AG09319 (cell line): ENCODE data around the gene DDOST.
"Not testable (repeated sequence)": the region's sequence is repeated elsewhere in the genome, so short reads cannot be mapped to it uniquely, and the experiment has no call there.

Source experiments
- DNase-seq: peaks from one replicate; pipeline ENCODE4 v3.0.0-alpha.2; 2010; ENCODE audit warnings: low read depth; ENCODE audit errors: extremely low read depth
- TF ChIP-seq, protein P1 (sequence below): IDR thresholded peaks from 2 replicates; pipeline ENCODE4 v1.5.1; 2011; ENCODE audit warnings: low read depth, mild to moderate bottlenecking, inconsistent platforms, low read length, moderate library complexity

The DDOST gene

DNA sequence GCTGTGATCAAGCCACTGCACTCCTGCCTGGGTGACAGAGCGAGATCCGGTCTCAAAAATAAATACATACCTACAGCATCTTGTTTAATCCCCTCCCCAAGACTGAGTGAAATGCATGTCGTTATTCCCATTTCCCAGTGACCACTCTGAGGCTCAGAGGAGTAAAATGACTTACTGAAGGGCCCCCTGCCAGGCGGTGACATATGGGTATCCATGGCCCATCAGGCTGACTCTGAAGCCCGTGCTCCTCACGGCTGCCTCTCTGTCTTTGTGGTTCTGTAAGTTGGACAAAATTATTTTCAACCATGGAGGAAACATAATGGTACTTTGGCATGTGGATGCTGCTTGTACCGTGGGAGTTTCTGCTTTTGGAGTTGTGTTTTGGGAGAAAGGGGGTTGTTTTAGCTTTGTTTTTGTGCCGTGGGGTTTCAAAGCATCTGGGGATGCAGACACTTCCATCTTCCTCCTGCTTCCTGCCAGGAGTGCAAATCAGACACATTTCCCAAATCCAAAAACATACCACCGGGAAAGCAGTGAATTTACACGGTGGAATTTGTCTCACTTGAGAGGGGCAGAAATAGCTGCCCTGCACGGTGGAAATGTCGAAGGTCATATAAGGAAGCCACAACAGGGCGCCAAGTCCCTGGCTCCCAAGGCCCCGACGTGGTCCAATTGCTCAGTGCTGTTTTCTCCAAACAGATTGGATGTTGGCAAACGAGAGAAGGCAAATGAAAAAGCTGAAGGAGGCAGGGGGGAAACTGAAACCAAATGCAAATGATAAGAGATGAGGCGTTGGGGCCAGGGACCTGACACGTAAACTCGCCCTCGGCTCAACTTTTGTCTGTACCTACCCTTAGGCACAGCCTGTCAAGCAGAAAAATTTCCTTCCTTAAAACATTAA, 45.0 kb downstream of the DDOST start:
- no peak for DNase-seq

GRCh38 chr1:20614131-20614579, 47.0 kb downstream of the DDOST start:
- no peak for DNase-seq
- TF ChIP-seq, protein P1, sequence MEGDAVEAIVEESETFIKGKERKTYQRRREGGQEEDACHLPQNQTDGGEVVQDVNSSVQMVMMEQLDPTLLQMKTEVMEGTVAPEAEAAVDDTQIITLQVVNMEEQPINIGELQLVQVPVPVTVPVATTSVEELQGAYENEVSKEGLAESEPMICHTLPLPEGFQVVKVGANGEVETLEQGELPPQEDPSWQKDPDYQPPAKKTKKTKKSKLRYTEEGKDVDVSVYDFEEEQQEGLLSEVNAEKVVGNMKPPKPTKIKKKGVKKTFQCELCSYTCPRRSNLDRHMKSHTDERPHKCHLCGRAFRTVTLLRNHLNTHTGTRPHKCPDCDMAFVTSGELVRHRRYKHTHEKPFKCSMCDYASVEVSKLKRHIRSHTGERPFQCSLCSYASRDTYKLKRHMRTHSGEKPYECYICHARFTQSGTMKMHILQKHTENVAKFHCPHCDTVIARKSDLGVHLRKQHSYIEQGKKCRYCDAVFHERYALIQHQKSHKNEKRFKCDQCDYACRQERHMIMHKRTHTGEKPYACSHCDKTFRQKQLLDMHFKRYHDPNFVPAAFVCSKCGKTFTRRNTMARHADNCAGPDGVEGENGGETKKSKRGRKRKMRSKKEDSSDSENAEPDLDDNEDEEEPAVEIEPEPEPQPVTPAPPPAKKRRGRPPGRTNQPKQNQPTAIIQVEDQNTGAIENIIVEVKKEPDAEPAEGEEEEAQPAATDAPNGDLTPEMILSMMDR, result no peak

More for the DNA sequence above, 45.0 kb downstream of the DDOST start:
- TF ChIP-seq, protein P1, result no peak

DNA sequence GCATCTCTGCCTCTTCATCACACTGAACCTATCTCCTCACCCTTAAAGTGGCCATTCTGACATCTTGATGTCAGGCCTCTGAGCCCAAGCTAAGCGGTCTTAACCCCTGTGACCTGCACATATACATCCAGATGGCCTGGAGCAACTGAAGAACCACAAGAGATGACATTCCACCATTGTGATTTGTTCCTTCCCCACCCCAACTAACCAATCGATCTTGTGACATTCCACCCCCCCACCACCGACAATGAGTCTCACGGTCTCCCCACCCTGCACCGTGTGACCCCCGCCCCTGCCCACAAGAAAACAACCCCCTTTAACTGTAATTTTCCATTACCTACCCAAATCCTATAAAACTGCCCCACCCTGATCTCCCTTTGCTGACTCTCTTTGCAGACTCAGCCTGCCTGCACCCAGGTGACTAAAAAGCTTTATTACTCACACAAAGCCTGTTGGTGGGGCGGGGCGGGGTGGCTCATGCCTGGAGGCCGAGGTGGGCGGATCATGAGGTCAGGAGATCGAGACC, 48.9 kb downstream of the DDOST start:
- TF ChIP-seq, protein P1, result no peak
- no peak for DNase-seq

GRCh38 chr1:20611652-20612051, 49.5 kb downstream of the DDOST start:
- DNase-seq, result no peak
- TF ChIP-seq, protein P1, result no peak

DNA sequence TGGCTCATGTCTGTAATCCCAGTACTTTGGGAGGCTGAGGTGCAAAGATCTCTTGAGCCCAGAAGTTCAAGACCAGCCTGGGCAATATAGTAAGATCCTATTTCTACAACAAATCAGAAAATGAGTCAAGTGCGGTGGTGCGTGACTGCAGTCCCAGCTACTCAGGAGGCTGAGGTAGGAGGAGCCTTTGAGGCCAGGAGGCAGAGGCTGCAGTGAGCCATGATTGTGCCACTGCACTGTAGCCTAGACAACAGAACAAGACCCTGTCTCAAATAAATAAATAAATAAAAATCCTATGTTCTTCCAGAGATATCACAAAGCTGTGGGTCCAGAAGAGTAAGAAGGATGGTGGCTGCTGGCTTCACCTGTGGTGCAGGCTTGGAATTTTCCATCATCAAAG, 50.2 kb downstream of the DDOST start:
- TF ChIP-seq, protein P1, result no peak
- no peak for DNase-seq

DNA sequence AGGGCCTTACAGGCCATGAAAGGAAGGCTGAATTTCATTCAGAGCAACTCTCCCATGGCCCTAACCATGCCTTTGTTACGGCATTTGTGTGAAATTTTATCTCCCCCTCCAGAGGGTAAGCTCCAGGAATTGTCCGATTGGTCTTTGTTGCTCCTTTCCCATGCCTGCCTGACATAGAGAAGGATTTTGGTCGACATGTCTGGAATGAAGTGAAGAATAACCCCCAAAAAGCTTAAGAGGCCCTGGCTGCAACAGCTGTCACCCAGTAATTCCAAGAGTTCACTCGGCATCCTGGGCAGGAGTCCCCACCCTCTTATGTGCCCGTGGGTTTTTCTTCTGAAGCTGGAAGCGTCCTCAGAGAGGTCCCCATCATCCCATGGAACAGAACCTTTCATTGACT, 51.6 kb downstream of the DDOST start:
- no peak for DNase-seq
- TF ChIP-seq, protein P1, result no peak

DNA sequence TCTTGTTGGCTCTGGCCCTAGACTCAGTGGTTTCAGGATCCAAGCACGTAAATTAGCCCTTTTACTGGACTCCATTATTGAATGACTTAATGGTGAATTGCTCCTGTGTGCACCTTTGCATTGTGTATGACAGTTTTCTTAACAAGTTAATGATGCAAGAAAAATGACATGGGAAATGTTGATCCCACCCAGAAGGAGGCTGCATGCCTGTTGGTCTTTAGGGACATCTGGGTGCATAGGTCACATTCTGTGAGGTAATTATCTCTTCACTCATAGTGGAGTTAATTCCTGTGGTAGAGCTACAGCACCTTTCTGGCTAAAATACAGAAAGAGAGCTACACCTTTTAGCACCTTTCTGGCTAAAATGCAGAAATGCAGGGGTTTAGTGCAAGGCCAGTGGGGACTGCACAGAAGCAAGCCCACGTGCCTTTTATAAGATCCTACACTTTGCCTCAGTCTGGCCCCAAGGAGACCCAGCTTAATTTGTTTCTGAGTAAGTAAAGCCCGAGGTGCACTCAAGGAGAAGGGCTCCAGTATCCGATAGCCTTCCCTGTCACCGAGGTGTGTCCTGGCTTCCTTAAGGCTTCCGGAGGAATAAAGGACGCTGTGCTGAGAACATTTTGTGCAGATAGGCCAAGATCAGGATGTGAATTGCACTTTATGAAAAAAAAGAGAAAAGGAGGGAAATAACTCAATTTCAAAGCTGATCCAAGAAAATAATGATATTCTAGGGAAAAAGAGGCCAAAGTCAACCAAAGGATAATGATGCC, 54.2 kb downstream of the DDOST start:
- not testable (repeated sequence) for DNase-seq
